ENCODE data around the gene CTNS. TPM values are rescaled to one million over a fixed set of nuclear protein-coding genes. Genes with fewer than 3 reads are reported as not detected.

The CTNS gene
- total RNA-seq: 24.6 and 31.3 TPM in 2 replicates

DNA sequence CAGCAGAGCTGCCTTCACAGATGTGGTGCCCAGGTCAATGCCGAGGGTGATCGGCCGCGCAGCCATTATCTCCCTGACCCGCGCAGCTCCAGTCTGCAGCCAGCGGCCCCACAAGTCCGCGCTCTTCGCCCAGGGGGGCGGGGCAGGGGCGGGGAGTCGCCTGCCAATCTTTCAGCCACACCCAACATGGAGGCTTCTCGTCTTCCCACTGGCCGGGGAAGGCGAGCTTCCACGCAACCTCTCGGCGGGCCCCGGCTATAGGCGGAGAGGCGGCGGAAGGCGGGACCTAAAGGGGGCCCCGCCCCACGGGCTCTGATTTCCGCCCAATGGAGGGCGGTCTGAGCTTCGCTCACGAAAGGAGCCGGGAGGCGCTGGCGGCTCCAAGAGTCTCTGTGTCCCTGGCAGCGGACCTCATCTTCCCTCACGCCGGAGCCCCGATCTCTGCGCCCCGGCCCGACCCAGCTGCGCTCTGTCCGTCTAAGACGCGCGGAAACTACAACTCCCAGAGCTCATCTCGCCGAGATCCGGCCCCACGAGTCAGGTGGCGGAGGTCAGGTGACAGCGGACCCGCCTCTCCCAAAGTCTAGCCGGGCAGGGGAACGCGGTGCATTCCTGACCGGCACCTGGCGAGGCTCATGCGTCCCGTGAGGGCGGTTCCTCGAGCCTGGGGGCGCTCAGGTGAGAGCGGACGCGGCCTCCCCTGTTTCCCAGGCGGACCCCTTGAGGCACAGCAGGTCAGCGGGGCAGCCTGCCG, at the start of gene CTNS, which contains the start of gene SHPK:
Gene CTNS (plus strand): TSS at position 607 of the 754 bp plus-strand sequence. CDS start 3,447 bp downstream, outside the sequence.
Gene SHPK (minus strand): TSS at position 97 of the 754 bp plus-strand sequence. CDS start 31 bp downstream, at position 66.

GRCh38 chr17:3668279-3669084, 31.9 kb downstream of the CTNS start, which contains the start of the genes EMC6 and TAX1BP3:
TSS of gene EMC6 (plus strand) at chr17:3668812. CDS start at chr17:3669147, 335 bp downstream.
TSS of gene TAX1BP3 (minus strand) at chr17:3668578. CDS start at chr17:3668526, 52 bp downstream.

DNA sequence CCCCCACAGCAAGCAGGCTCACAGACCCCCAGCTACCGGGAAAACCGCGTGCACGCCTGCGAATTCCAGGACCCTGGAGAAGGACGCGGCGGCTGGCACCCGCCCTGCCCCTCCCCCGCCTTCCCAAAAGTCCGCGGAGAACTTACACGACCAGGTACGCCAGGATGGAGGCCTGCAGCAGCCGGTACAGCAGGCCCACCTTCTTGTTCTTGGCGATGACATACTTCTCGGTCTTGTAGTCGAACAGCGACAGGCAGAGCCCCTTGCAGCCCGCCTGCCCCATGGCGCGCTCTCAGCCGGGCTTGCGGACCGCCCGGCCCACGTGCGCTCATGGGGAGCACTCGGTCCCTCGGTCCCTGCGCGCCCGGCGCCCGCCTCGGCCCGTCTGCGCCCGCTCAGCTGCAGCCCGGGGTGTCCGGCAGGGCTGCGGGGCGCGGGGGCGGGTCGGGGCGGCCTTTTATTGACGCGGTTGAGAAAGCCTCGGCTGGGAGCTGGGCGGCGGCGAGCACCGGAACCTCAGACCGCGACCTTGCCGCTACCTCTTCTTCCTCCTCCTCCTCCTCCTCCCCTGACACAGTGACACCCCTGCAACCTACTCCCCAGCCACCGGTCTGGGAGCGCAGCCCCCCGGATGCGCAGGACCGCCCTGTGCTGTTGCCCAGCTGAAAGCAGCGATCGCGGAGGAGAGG, 59.3 kb downstream of the CTNS start, which contains the start of gene P2RX5:
Gene P2RX5 (minus strand): TSS at position 433 of the 689 bp plus-strand sequence. CDS start 150 bp downstream, at position 283.

Other genes starting within 250 kb of the CTNS start
- not detected in 2 replicates for gene OR1E1, start 238.3 kb upstream of the CTNS start, total RNA-seq
- 0.10 TPM in 1 of 2 replicates, not detected in the other for gene OR3A3, start 225.4 kb upstream of the CTNS start, total RNA-seq
- 0.07 TPM in 1 of 2 replicates, not detected in the other for gene OR1E2, start 202.9 kb upstream of the CTNS start, total RNA-seq
- 0.13 and 0.26 TPM in 2 replicates for gene SPATA22, start 164.9 kb upstream of the CTNS start, total RNA-seq
- gene ASPA, start 160.8 kb upstream of the CTNS start, total RNA-seq: 0.07 and 1.2 TPM in 2 replicates
- gene TRPV3, start 78.9 kb upstream of the CTNS start, total RNA-seq: 1.4 and 2.3 TPM in 2 replicates
- 2.0 and 2.8 TPM in 2 replicates for gene TRPV1, start 27.3 kb upstream of the CTNS start, total RNA-seq
- gene SHPK, start 510 bp upstream of the CTNS start, total RNA-seq: 8.4 and 10.2 TPM in 2 replicates
- 159 and 217 TPM in 2 replicates for gene TAX1BP3, start 31.8 kb downstream of the CTNS start, total RNA-seq
- 10.2 and 11.0 TPM in 2 replicates for gene EMC6, start 32.1 kb downstream of the CTNS start, total RNA-seq
- gene P2RX5, start 59.4 kb downstream of the CTNS start, total RNA-seq: 0.85 and 7.1 TPM in 2 replicates
- gene HASPIN, start 87.1 kb downstream of the CTNS start, total RNA-seq: 1.1 and 1.9 TPM in 2 replicates
- 10.4 and 12.4 TPM in 2 replicates for gene ITGAE, start 164.4 kb downstream of the CTNS start, total RNA-seq
- 17.4 and 20.1 TPM in 2 replicates for gene NCBP3, start 209.5 kb downstream of the CTNS start, total RNA-seq

Measured in smooth muscle cell of the pulmonary artery (primary cell).